Spinal cord (tissue), 10 donors: Measurements from ENCODE around the gene LINGO4. TPM values are rescaled to one million over a fixed set of nuclear protein-coding genes. Genes with fewer than 3 reads are reported as not detected.
A peak's percentile ranks its signal among the peaks of the same experiment; 100 is the strongest.
"Not testable (repeated sequence)": the region's sequence is repeated elsewhere in the genome, so short reads cannot be mapped to it uniquely, and the experiment has no call there.

Source experiments
- DNase-seq, 6 donors: peaks; one replicate each; pipeline versions ENCODE4 v3.0.0 to v3.0.0-alpha.2; 2013 to 2015; ENCODE audit warnings: low spot score in 6 of 6, low read depth in 4 of 6
- H3K27ac ChIP-seq: one replicate; pipeline ENCODE4 v1.5.1; 2013; ENCODE audit warnings: low read depth, low read length, control low read depth
- H3K27me3 ChIP-seq: one replicate; pipeline ENCODE4 v1.6.1; 2013; ENCODE audit warnings: low read length; ENCODE audit not compliant: control insufficient read depth, insufficient read depth
- H3K36me3 ChIP-seq: one replicate; pipeline ENCODE4 v1.6.1; 2013; ENCODE audit warnings: low read length; ENCODE audit not compliant: control insufficient read depth, insufficient read depth
- H3K4me1 ChIP-seq: one replicate; pipeline ENCODE4 v1.6.1; 2013; ENCODE audit warnings: low read length; ENCODE audit not compliant: control insufficient read depth, insufficient read depth
- H3K4me3 ChIP-seq: one replicate; pipeline ENCODE4 v1.5.1; 2013; ENCODE audit warnings: low read depth, low read length, control low read depth
- H3K9me3 ChIP-seq: one replicate; pipeline ENCODE4 v1.6.1; 2013; ENCODE audit warnings: low read length; ENCODE audit not compliant: control insufficient read depth, insufficient read depth
- WGBS: methylation state at CpG from one replicate; pipeline ENCODE4 v1.1.5; 2013; ENCODE audit warnings: missing lambda C conversion rate; ENCODE audit not compliant: insufficient coverage; 5-methylcytosine and 5-hydroxymethylcytosine counted together
- polyA plus RNA-seq, 2 donors: library from polyadenylated mRNA; unstranded; fragments of 120-200 nt; gene quantifications; one replicate each; pipeline ENCODE4 v1.2.1, GENCODE V29; 2013; ENCODE audit not compliant: insufficient read length in 2 of 2
- total RNA-seq, 2 donors: library from RNA; depleted of rRNA in 1 of 2; stranded (reverse); fragments of 120-200 nt in 1 of 2; fragments of >200 nt in 1 of 2; gene quantifications; one replicate each; pipeline versions ENCODE4 v1.2.3 to v1.2.4, GENCODE V29; 2013 to 2014
- donor health status: healthy.

Gene LINGO4
- total and polyA plus RNA-seq, 4 donors = 0.22 to 2.0 (median 0.82) TPM

DNA sequence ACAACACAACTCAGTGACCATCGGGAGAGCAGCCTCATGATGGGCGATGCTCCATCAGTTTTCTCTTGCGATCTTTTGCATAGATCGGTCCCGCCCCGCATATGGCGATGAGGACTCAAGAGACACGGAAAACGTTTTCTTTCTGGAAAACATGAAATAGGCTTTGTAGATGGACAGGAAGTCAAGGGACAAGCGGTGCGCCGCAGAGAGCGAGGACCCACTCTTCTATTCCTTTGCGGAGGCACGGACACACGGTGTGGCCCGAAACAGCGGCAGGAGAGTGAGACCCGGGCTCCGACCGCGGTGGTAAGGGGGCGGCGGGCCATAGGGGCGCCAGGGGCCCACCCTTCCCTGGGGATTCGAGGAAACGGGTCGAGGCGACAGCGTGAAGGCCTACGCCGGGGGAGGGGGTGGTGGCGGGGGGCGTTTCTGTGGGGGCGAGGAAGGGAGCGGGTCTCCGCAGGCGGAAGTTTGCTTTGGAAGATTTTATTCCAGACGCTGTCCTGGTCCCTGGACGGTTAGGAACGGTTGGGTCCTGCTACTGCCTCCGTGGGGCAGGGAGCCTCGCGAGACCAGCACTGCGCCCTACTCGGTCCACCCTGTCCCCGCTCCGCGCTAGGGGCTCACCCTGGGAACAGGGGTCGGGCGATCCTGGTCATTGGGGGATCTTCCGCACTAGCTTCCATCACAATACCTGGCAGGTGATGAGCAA is 14.1 kb downstream of the LINGO4 start:
- peak overlapping the region; percentile 82 for H3K27ac ChIP-seq
- WGBS = 0% methylated on average over 41 of the region's 52 CpGs
- peak in 2 of 6 donors; percentile 2 to 41 for DNase-seq

GRCh38 chr1:151790071-151790939 is 14.9 kb downstream of the LINGO4 start, which contains the start of gene TDRKH:
Gene TDRKH, minus strand, starts transcription at chr1:151790500. Its CDS starts 7,478 bp downstream, at chr1:151783022.
- peak within 1 kb of the TSS; percentile 83 for H3K4me3 ChIP-seq
- no peaks in the 10 kb centered on the region for H3K27me3 ChIP-seq
- H3K36me3 ChIP-seq = no peaks in the 10 kb centered on the region
- DNase-seq = peak; percentile 92 to 100 (median 98)
- H3K27ac ChIP-seq = peak within 1 kb of the TSS; percentile 82
- under 1% methylated on average over 56 of the region's 58 CpGs for WGBS
- no peaks in the 10 kb centered on the region for H3K9me3 ChIP-seq
- H3K4me1 ChIP-seq = no peaks in the 10 kb centered on the region

More for the DNA sequence above, 14.1 kb downstream of the LINGO4 start:
- Histone ChIP-seq H3K9me3 (no peaks in the 10 kb centered on the region), H3K4me1 (no peaks in the 10 kb centered on the region), H3K4me3 (peak overlapping the region; percentile 83), H3K27me3 (no peaks in the 10 kb centered on the region), H3K36me3 (no peaks in the 10 kb centered on the region)

DNA sequence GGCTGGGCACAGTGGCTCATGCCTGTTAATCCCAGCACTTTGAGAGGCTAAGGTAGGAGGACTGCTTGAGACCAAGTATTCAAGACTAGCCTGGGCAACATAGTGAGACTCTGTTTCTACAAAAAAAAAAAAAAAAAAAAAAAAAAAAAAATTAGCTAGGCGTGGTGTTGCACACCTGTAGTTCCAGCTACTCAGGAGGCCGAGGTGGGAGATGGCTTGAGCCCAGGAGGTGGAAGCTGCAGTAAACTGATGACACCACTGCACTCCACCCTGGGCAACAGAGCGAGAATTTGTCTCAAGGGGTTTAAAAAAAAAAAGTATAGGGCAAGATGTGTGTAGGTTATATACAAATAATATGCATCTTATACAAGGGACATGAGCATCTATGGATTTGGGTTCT is 17.5 kb downstream of the LINGO4 start:
- no peaks in the 10 kb centered on the region for H3K4me1 ChIP-seq
- WGBS = no CpG with 5 or more reads among the region's 3 CpGs

DNA sequence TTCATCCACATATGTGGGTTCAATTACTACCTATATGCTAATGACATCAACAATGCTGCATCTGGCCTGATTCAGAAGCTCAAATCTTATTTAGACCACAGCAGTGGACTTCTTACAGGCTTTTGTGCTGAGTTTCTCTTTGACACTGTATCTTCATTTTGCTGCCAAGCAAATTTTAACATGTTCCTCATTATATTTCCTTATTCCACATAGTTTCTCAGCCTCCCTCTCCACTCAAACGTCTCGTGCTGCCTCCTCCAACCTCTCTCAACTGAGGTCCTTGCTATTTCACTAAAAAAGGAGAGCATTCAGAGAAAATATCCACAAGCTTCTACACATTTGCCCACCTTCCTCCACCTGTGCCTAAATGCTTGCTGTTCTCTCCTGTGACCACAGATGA is 21.4 kb downstream of the LINGO4 start:
- H3K27me3 ChIP-seq = no peaks in the 10 kb centered on the region
- H3K36me3 ChIP-seq = peaks cover 3% of the 10 kb centered on the region
- H3K27ac ChIP-seq = no peak overlapping the region
- H3K4me1 ChIP-seq = no peaks in the 10 kb centered on the region
- DNase-seq = no peak
- 94% methylated on average over 2 of the region's 2 CpGs for WGBS
- H3K9me3 ChIP-seq = no peaks in the 10 kb centered on the region
- H3K4me3 ChIP-seq = no peak overlapping the region

More for the DNA sequence above, 17.5 kb downstream of the LINGO4 start:
- no peaks in the 10 kb centered on the region for H3K27me3 ChIP-seq
- no peak overlapping the region for H3K27ac ChIP-seq
- H3K4me3 ChIP-seq = no peak overlapping the region
- no peak for DNase-seq
- H3K36me3 ChIP-seq = no peaks in the 10 kb centered on the region
- H3K9me3 ChIP-seq = no peaks in the 10 kb centered on the region

- Histone ChIP-seq H3K27ac (no peak overlapping the region), H3K36me3 (peaks cover 7% of the 10 kb centered on the region), H3K4me3 (no peak overlapping the region), H3K4me1 (no peaks in the 10 kb centered on the region), H3K27me3 (no peaks in the 10 kb centered on the region), H3K9me3 (no peaks in the 10 kb centered on the region)
- 83% methylated on average over 2 of the region's 3 CpGs for WGBS
- DNase-seq = no peak
These were observed 22.5 kb downstream of the LINGO4 start for GRCh38 chr1:151782741-151783140.

- H3K4me1 ChIP-seq, H3K27me3 ChIP-seq, H3K9me3 ChIP-seq, DNase-seq, H3K4me3 ChIP-seq, H3K36me3 ChIP-seq, H3K27ac ChIP-seq: not testable (repeated sequence)
- 90% methylated on average over 5 of the region's 5 CpGs for WGBS
These were observed 23.2 kb downstream of the LINGO4 start for GRCh38 chr1:151782026-151782425.

- DNase-seq, H3K9me3 ChIP-seq, H3K27me3 ChIP-seq, H3K27ac ChIP-seq, H3K4me3 ChIP-seq, H3K4me1 ChIP-seq: not testable (repeated sequence)
- peaks cover 14% of the 10 kb centered on the region for H3K36me3 ChIP-seq
- WGBS = 98% methylated on average over 4 of the region's 5 CpGs
These were observed 24.5 kb downstream of the LINGO4 start for GRCh38 chr1:151780736-151781135.

- 86% methylated on average over 2 of the region's 4 CpGs for WGBS
- Histone ChIP-seq H3K9me3 (no peaks in the 10 kb centered on the region), H3K36me3 (peaks cover 14% of the 10 kb centered on the region), H3K27ac (no peak overlapping the region), H3K4me1 (no peaks in the 10 kb centered on the region), H3K4me3 (no peak overlapping the region), H3K27me3 (no peaks in the 10 kb centered on the region)
- no peak for DNase-seq
These were observed 25.4 kb downstream of the LINGO4 start for GRCh38 chr1:151779852-151780251.

DNA sequence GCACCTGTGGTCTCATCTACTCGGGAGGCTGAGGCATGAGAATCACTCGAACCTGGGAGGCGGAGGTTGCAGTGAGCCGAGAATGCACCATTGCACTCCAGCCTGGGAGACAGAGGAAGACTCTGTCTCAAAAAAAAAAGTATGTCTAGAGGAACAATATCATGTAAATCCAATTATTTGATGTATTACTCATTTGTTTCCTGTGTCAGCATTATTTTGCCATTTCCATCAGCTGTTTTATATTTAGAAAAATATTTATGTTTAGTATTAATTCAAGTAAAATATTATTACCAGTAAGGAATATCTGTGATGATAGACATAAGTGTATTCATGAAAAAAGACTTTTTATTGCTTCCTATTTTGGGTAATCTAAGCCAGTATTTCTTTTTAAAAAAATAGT is 27.9 kb downstream of the LINGO4 start:
- Histone ChIP-seq H3K4me1 (no peaks in the 10 kb centered on the region), H3K36me3 (peaks cover 17% of the 10 kb centered on the region), H3K27ac (no peak overlapping the region), H3K9me3 (no peaks in the 10 kb centered on the region), H3K4me3 (no peak overlapping the region), H3K27me3 (no peaks in the 10 kb centered on the region)
- WGBS = 100% methylated on average over 1 of the region's 4 CpGs
- no peak for DNase-seq
